ENCODE measurements around the gene RGS9.

DNA sequence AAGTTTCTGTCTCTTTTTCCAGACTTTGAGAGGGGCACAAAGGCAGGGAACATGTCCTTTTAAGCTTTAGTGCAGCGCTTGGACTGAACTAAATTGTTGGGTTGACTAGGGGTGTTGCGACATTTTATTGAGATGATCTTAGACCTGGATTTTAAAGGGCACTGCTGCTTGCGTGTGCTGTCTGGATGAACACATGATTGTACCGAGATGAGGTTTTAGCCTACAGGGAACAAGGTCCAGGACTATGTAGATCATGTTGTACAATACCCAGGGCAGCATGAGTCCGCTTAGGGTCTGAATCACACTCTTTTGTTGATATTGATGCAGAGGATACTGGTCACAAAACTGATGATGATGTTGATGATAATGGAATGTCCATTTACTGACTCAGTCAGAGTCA lies 5.2 kb upstream of the RGS9 start:
- TF ChIP-seq, protein P1, sequence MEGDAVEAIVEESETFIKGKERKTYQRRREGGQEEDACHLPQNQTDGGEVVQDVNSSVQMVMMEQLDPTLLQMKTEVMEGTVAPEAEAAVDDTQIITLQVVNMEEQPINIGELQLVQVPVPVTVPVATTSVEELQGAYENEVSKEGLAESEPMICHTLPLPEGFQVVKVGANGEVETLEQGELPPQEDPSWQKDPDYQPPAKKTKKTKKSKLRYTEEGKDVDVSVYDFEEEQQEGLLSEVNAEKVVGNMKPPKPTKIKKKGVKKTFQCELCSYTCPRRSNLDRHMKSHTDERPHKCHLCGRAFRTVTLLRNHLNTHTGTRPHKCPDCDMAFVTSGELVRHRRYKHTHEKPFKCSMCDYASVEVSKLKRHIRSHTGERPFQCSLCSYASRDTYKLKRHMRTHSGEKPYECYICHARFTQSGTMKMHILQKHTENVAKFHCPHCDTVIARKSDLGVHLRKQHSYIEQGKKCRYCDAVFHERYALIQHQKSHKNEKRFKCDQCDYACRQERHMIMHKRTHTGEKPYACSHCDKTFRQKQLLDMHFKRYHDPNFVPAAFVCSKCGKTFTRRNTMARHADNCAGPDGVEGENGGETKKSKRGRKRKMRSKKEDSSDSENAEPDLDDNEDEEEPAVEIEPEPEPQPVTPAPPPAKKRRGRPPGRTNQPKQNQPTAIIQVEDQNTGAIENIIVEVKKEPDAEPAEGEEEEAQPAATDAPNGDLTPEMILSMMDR (conservative IDR thresholded peaks at IDR 0.05; ENCODE audit: low read length): no peak
- TF ChIP-seq EZH2phosphoT487 (IDR thresholded peaks at IDR 0.05; ENCODE audit: borderline replicate concordance, low read depth, low read length): no peak

Measured in OCI-LY7 (cell line).